CD4-positive, alpha-beta T cell (primary cell): ENCODE measurements around the gene TRIM66. TPM values are rescaled to one million over a fixed set of nuclear protein-coding genes. Genes with fewer than 3 reads are reported as not detected.
"Not testable (repeated sequence)": the region's sequence is repeated elsewhere in the genome, so short reads cannot be mapped to it uniquely, and the experiment has no call there.

Source experiments
- ATAC-seq: fragments of 200-7000 bp; cut with Tn5 transposase; one replicate; pipeline ENCODE4 v1.10.0; 2022; ENCODE audit warnings: mild to moderate bottlenecking; ENCODE audit not compliant: poor library complexity
- CTCF ChIA-PET: fragments of 350-600 bp; sonication (Branson Sonifier 250); formaldehyde crosslinking; loops from one replicate; lab custom pipeline; 2021; ENCODE audit warnings: antibody characterized with exemption, inconsistent platforms; lab: Charles Lee
- POLR2A ChIA-PET: fragments of 350-600 bp; sonication (Branson Sonifier 250); formaldehyde crosslinking; loops from one replicate; lab custom pipeline; 2021; ENCODE audit warnings: antibody characterized with exemption, inconsistent platforms; lab: Charles Lee
- DNase-seq, 14 experiments: peaks; one replicate each; pipeline ENCODE4 v3.0.0-alpha.2; 2013 to 2020; ENCODE audit warnings: mixed read lengths in 2 of 14
- H3K27ac ChIP-seq, 2 donors: one replicate each; pipeline versions ENCODE4 v1.5.1 to v1.7.0; 2013; ENCODE audit warnings: low read length in 2 of 2, low read depth in 1 of 2, mild to moderate bottlenecking in 1 of 2
- H3K27me3 ChIP-seq, 2 experiments: 1 replicate in 1 of 2; 2 replicates in 1 of 2; pipeline versions ENCODE4 v1.6.1 to v1.7.0; 2013; ENCODE audit warnings: low read length in 2 of 2, control low read depth in 1 of 2, mild to moderate bottlenecking in 1 of 2, moderate library complexity in 1 of 2; ENCODE audit not compliant: insufficient read depth in 2 of 2, control insufficient read depth in 1 of 2
- H3K36me3 ChIP-seq: one replicate; pipeline ENCODE4 v1.6.1; 2013; ENCODE audit warnings: low read length, control low read depth; ENCODE audit not compliant: insufficient read depth
- H3K4me1 ChIP-seq: one replicate; pipeline ENCODE4 v1.6.1; 2013; ENCODE audit warnings: low read length, control low read depth; ENCODE audit not compliant: insufficient read depth
- H3K4me3 ChIP-seq: one replicate; pipeline ENCODE4 v1.5.1; 2013; ENCODE audit warnings: mild to moderate bottlenecking, low read length, moderate library complexity
- H3K9me3 ChIP-seq, 2 experiments: 1 replicate in 1 of 2; 2 replicates in 1 of 2; pipeline versions ENCODE4 v1.6.1 to v1.7.0; 2013; ENCODE audit warnings: low read length in 2 of 2, mild to moderate bottlenecking in 2 of 2, control low read depth in 1 of 2, moderate library complexity in 1 of 2; ENCODE audit not compliant: control insufficient read depth in 1 of 2, insufficient read depth in 1 of 2
- H3K27ac Mint-ChIP-seq: one replicate; pipeline ENCODE4 v1.8.0; 2020; ENCODE audit warnings: mixed read lengths
- H3K27me3 Mint-ChIP-seq: one replicate; pipeline ENCODE4 v1.8.0; 2021; ENCODE audit warnings: mixed read lengths
- H3K36me3 Mint-ChIP-seq: one replicate; pipeline ENCODE4 v1.8.0; 2021; ENCODE audit warnings: low read depth, mixed read lengths
- H3K4me1 Mint-ChIP-seq: one replicate; pipeline ENCODE4 v1.8.0; 2021; ENCODE audit warnings: low read depth, mixed read lengths
- H3K4me3 Mint-ChIP-seq: one replicate; pipeline ENCODE4 v1.8.0; 2020; ENCODE audit warnings: mild to moderate bottlenecking, mixed read lengths
- H3K9me3 Mint-ChIP-seq: one replicate; pipeline ENCODE4 v1.8.0; 2020; ENCODE audit warnings: mixed read lengths
- intact Hi-C, 2 experiments: fragments of 100-400 bp; cut with DNase I in 1 of 2; cut with micrococcal nuclease in 1 of 2; formaldehyde crosslinking; loops; one replicate each; pipeline versions ENCODE4 v1.15.1 to v1.9.0; 2023 to 2025; cut with DNase I, micrococcal nuclease
- total RNA-seq, 174 experiments: library from RNA in 2 of 174; stranded (reverse) in 2 of 174; gene quantifications; one replicate each; pipeline ENCODE4 v1.2.3 and lab custom pipeline; 2021 to 2026
- TF ChIP-seq, protein P1 (sequence below): fragments of 200-600 bp; IDR thresholded peaks from one replicate; pipeline ENCODE4 v1.8.0; 2022; ENCODE audit warnings: antibody characterized with exemption, mild to moderate bottlenecking

Gene TRIM66
- total RNA-seq, 2 experiments from 2014 or later, result 6.8 to 9.8 TPM

DNA sequence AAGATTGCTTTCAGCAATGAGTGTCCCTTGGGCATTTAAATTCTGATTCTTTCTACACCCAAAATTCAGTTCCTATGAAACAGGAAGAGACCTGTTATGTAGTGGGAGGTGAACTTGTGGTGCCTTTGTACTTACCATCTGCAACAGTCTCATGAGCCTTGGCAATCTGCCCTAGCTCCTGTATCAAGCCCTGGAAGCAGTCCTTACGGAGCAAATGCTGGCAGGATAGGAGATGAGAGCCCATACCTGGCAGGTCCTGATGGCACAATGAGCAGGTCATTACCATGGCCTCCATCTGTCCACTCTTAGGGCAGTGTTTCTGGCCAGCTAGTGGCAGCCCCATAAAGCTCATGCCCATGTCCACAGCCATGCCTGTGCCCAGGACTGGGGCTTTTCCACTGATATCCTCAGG lies 10.8 kb downstream of the TRIM66 start:
- H3K4me1 Mint-ChIP-seq, result no peaks in the 10 kb centered on the region
- ChIA-PET CTCF (interaction anchor here (0.6 kb wide), 1 partner anchor 15 kb away, joined by 3 read pairs; no protein-coding TSS in a partner anchor), POLR2A (interaction anchor here (1.0 kb wide), 1 partner anchor 10 kb away, joined by 4 read pairs; no protein-coding TSS in a partner anchor)
- peaks cover 60% of the 10 kb centered on the region for H3K36me3 Mint-ChIP-seq
- Histone ChIP-seq H3K9me3 (no peaks in the 10 kb centered on the region), H3K27me3 (no peaks in the 10 kb centered on the region), H3K27ac (no peak overlapping the region), H3K36me3 (peaks cover 20% of the 10 kb centered on the region), H3K4me3 (no peak overlapping the region), H3K4me1 (no peaks in the 10 kb centered on the region)
- intact Hi-C loops, result no loop called here
- DNase-seq (no peak), ATAC-seq (no peak)
- no peak overlapping the region for H3K4me3 Mint-ChIP-seq
- no peaks in the 10 kb centered on the region for H3K27me3 Mint-ChIP-seq
- no peak overlapping the region for H3K27ac Mint-ChIP-seq
- no peaks in the 10 kb centered on the region for H3K9me3 Mint-ChIP-seq
- TF ChIP-seq, protein P1, sequence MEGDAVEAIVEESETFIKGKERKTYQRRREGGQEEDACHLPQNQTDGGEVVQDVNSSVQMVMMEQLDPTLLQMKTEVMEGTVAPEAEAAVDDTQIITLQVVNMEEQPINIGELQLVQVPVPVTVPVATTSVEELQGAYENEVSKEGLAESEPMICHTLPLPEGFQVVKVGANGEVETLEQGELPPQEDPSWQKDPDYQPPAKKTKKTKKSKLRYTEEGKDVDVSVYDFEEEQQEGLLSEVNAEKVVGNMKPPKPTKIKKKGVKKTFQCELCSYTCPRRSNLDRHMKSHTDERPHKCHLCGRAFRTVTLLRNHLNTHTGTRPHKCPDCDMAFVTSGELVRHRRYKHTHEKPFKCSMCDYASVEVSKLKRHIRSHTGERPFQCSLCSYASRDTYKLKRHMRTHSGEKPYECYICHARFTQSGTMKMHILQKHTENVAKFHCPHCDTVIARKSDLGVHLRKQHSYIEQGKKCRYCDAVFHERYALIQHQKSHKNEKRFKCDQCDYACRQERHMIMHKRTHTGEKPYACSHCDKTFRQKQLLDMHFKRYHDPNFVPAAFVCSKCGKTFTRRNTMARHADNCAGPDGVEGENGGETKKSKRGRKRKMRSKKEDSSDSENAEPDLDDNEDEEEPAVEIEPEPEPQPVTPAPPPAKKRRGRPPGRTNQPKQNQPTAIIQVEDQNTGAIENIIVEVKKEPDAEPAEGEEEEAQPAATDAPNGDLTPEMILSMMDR, result no peak

DNA sequence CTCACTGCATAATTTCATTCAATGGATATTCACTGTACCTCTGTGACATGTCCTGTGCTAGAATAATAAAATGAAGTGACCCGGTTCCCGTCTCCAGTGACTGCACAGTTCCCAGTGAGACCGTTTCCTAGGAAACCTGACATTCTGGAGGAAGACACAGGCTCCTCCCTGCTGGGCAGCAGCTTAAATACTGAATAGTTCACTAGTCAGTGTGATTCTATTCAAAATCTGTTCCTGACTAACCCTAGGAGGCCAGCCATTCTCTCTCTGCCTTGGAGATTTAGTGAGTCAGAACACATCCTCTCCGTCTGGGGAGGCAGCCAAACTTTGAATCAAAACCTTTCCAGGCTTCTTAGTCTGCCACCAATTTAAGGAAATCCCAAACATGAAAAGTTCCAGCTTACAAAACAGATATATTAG lies 11.3 kb downstream of the TRIM66 start:
- Mint-ChIP-seq H3K9me3 (no peaks in the 10 kb centered on the region), H3K36me3 (peaks cover 59% of the 10 kb centered on the region), H3K4me1 (no peaks in the 10 kb centered on the region), H3K27me3 (no peaks in the 10 kb centered on the region), H3K27ac (no peak overlapping the region), H3K4me3 (no peak overlapping the region)
- peaks cover 20% of the 10 kb centered on the region for H3K36me3 ChIP-seq
- H3K4me1 ChIP-seq, result no peaks in the 10 kb centered on the region
- ATAC-seq (no peak), DNase-seq (no peak)
- TF ChIP-seq, protein P1, result no peak
- no peak overlapping the region for H3K27ac ChIP-seq
- H3K4me3 ChIP-seq, result no peak overlapping the region
- ChIA-PET POLR2A (interaction anchor here (1.0 kb wide), 1 partner anchor 11 kb away, joined by 4 read pairs; no protein-coding TSS in a partner anchor), CTCF (interaction anchor here (0.6 kb wide), 1 partner anchor 16 kb away, joined by 3 read pairs; no protein-coding TSS in a partner anchor)
- no peaks in the 10 kb centered on the region for H3K27me3 ChIP-seq
- intact Hi-C loops, result no loop called here
- H3K9me3 ChIP-seq, result no peaks in the 10 kb centered on the region

DNA sequence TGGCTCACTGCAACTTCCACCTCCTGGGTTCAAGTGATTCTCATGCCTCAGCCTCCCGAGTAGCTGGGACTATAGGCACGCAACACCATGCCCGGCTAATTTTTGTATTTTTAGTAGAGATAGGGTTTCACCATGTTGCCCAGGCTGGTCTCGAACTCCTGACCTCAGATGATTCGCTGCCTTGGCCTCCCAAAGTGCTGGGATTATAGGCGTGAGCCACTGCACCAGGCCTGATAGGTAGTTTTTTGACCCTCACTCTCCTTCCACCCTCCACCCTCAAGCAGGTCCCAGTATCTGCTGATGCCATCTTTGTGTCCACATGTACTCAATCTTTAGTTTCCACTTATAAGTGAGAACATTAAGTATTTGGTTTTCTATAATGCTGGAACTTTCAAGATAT lies 12.4 kb downstream of the TRIM66 start:
- H3K4me1 ChIP-seq, H3K27me3 ChIP-seq, H3K27ac ChIP-seq, H3K9me3 Mint-ChIP-seq, H3K9me3 ChIP-seq, DNase-seq, H3K4me3 Mint-ChIP-seq, POLR2A ChIA-PET, H3K4me3 ChIP-seq, H3K27me3 Mint-ChIP-seq, ATAC-seq, intact Hi-C loops, H3K4me1 Mint-ChIP-seq, CTCF ChIA-PET, H3K27ac Mint-ChIP-seq: not testable (repeated sequence)
- H3K36me3 ChIP-seq, result peaks cover 22% of the 10 kb centered on the region
- peaks cover 59% of the 10 kb centered on the region for H3K36me3 Mint-ChIP-seq

DNA sequence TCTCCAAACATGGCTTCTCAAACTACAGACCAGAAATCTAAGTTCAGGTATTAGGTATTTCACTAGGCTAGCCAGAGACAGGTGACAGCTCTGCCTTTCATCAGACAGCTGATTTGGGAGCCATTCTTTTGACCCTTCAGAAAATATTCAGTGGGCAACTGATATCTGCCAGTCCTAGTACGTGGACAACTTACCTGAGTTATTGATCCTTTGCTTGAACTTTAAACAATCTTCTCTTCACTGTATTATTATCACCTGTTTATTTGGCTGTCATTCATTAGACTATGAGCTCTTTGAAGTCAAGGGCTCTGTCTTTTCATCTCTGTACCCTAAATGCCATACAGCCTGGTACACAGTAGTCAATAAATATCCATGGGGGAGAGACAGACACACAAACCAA lies 17.2 kb downstream of the TRIM66 start:
- no peak for ATAC-seq
- Histone ChIP-seq H3K36me3 (peaks cover 11% of the 10 kb centered on the region), H3K9me3 (no peaks in the 10 kb centered on the region), H3K4me3 (no peak overlapping the region), H3K4me1 (no peaks in the 10 kb centered on the region), H3K27me3 (no peaks in the 10 kb centered on the region), H3K27ac (no peak overlapping the region)
- POLR2A ChIA-PET, result no interaction called here
- H3K4me3 Mint-ChIP-seq, result no peak overlapping the region
- TF ChIP-seq, protein P1, result no peak
- no peak for DNase-seq
- no peak overlapping the region for H3K27ac Mint-ChIP-seq
- CTCF ChIA-PET, result interaction anchor here (1.0 kb wide), 1 partner anchor 11 kb away, joined by 3 read pairs; no protein-coding TSS in a partner anchor
- peaks cover 29% of the 10 kb centered on the region for H3K36me3 Mint-ChIP-seq
- no peaks in the 10 kb centered on the region for H3K9me3 Mint-ChIP-seq
- intact Hi-C loops, result no loop called here
- no peaks in the 10 kb centered on the region for H3K4me1 Mint-ChIP-seq
- no peaks in the 10 kb centered on the region for H3K27me3 Mint-ChIP-seq
